SU-DHL-6 (cell line): ENCODE results near the gene SHISA9.

Experiments used
- H2AFZ ChIP-seq: fragments of 200-600 bp; sonication (generic); 2 replicates; pipeline ENCODE4 v1.6.1; 2014; ENCODE audit warnings: low read depth, mild to moderate bottlenecking, moderate library complexity, mixed read lengths, antibody characterized with exemption, low read length; ENCODE audit not compliant: severe bottlenecking
- H3F3A ChIP-seq: fragments of 200-600 bp; shearing (Covaris generic); 2 replicates; pipeline ENCODE4 v1.6.0; 2016; ENCODE audit warnings: antibody characterized with exemption, mild to moderate bottlenecking; ENCODE audit not compliant: insufficient read depth
- H3K27ac ChIP-seq: fragments of 200-600 bp; sonication (generic); 2 replicates; pipeline ENCODE4 v1.5.1; 2016; ENCODE audit warnings: low read depth, mild to moderate bottlenecking, low read length, moderate library complexity, mixed read lengths
- H3K27me3 ChIP-seq: fragments of 200-600 bp; sonication (generic), shearing (Covaris generic); 2 replicates; pipeline ENCODE4 v1.6.0; 2014; ENCODE audit warnings: mild to moderate bottlenecking, low read length
- H3K36me3 ChIP-seq: fragments of 200-600 bp; sonication (generic); 2 replicates; pipeline ENCODE4 v1.6.1; 2014; ENCODE audit warnings: mild to moderate bottlenecking, low read length, mixed read lengths
- H3K4me2 ChIP-seq: fragments of 300-600, 200-600 bp; shearing (Covaris generic), sonication (generic); 2 replicates; pipeline ENCODE4 v1.6.0; 2014; ENCODE audit warnings: low read length, low read depth, mild to moderate bottlenecking; ENCODE audit not compliant: poor library complexity, severe bottlenecking
- H3K4me3 ChIP-seq: fragments of 200-600 bp; sonication (generic); 2 replicates; pipeline ENCODE4 v1.5.1; 2014; ENCODE audit warnings: antibody characterized with exemption, low read length, mild to moderate bottlenecking, mixed read lengths; ENCODE audit not compliant: insufficient read depth, poor library complexity, severe bottlenecking
- H3K79me2 ChIP-seq: fragments of 200-600 bp; sonication (generic); 2 replicates; pipeline ENCODE4 v1.6.1; 2014; ENCODE audit warnings: mild to moderate bottlenecking, low read length, moderate library complexity; ENCODE audit not compliant: insufficient read depth
- H3K9ac ChIP-seq: fragments of 200-600 bp; sonication (generic); 2 replicates; pipeline ENCODE4 v1.7.0; 2014; ENCODE audit warnings: mild to moderate bottlenecking, low read length
- H3K9me2 ChIP-seq: fragments of 200-600 bp; sonication (generic); replicated peaks from 2 replicates; pipeline ENCODE4 v1.6.1; 2014; ENCODE audit warnings: low read length; ENCODE audit not compliant: insufficient read depth
- H3K9me3 ChIP-seq: fragments of 200-600 bp; sonication (generic); 2 replicates; pipeline ENCODE4 v1.6.1; 2014; ENCODE audit warnings: low read length, mixed read lengths; ENCODE audit not compliant: insufficient read depth
- H4K20me1 ChIP-seq: fragments of 200-600 bp; sonication (generic); 2 replicates; pipeline ENCODE4 v1.6.1; 2014; ENCODE audit warnings: low read depth, mild to moderate bottlenecking, antibody characterized with exemption, low read length, moderate library complexity, mixed read lengths
- CTCF ChIP-seq: fragments of 200-600 bp; sonication (generic); IDR thresholded peaks from one replicate; pipeline ENCODE4 v1.5.1; 2017; ENCODE audit warnings: antibody characterized with exemption, mild to moderate bottlenecking, low read length, moderate library complexity; ENCODE audit not compliant: insufficient read depth, poor library complexity, severe bottlenecking
- EZH2phosphoT487 ChIP-seq: fragments of 200-600 bp; sonication (generic), shearing (Covaris generic); conservative IDR thresholded peaks from 2 replicates; pipeline ENCODE4 v1.6.1; 2018; ENCODE audit warnings: mild to moderate bottlenecking, antibody characterized with exemption, low read length, moderate library complexity, mixed read lengths

SHISA9 gene

DNA sequence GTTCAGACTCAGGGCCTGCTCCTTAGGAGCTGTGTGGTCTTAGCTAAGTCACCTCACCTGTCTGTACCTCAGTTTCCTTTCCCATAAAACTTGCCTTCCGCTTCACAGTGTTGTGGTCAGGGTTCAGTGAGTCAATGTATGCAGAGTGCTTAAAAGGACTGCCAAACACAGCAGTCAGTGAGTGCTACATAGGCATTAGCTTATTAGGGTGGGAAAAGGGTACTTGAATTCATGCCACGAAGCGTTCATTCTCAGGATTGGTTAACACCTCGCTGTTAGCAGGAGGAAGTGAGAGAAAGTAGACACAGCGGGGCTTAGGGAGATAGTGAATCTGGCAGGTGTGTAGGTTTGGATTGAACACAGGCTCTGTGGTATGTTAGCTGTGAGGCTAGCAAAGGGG is 155.2 kb downstream of the SHISA9 start:
- Histone ChIP-seq H3K36me3 (no peaks in the 10 kb centered on the region), H3K79me2 (no peaks in the 10 kb centered on the region), H3F3A (no peaks in the 10 kb centered on the region), H3K27me3 (no peaks in the 10 kb centered on the region), H3K9me3 (no peaks in the 10 kb centered on the region), H3K27ac (no peak overlapping the region), H4K20me1 (no peaks in the 10 kb centered on the region), H3K9me2 (no peaks in the 10 kb centered on the region), H3K4me3 (no peak overlapping the region), H3K4me2 (no peak overlapping the region), H3K9ac (no peak overlapping the region), H2AFZ (no peak overlapping the region)
- TF ChIP-seq CTCF (no peak), EZH2phosphoT487 (no peak)

GRCh38 chr16:13060932-13061331 is 159.5 kb downstream of the SHISA9 start:
- no peak overlapping the region for H3K4me3 ChIP-seq
- no peaks in the 10 kb centered on the region for H3K36me3 ChIP-seq
- H4K20me1 ChIP-seq: no peaks in the 10 kb centered on the region
- H3F3A ChIP-seq: no peaks in the 10 kb centered on the region
- no peak overlapping the region for H3K4me2 ChIP-seq
- H3K9me2 ChIP-seq: no peaks in the 10 kb centered on the region
- H3K27ac ChIP-seq: no peak overlapping the region
- H3K9ac ChIP-seq: no peak overlapping the region
- H2AFZ ChIP-seq: no peak overlapping the region
- H3K79me2 ChIP-seq: no peaks in the 10 kb centered on the region
- H3K27me3 ChIP-seq: no peaks in the 10 kb centered on the region
- no peaks in the 10 kb centered on the region for H3K9me3 ChIP-seq
- TF ChIP-seq CTCF (no peak), EZH2phosphoT487 (no peak)

DNA sequence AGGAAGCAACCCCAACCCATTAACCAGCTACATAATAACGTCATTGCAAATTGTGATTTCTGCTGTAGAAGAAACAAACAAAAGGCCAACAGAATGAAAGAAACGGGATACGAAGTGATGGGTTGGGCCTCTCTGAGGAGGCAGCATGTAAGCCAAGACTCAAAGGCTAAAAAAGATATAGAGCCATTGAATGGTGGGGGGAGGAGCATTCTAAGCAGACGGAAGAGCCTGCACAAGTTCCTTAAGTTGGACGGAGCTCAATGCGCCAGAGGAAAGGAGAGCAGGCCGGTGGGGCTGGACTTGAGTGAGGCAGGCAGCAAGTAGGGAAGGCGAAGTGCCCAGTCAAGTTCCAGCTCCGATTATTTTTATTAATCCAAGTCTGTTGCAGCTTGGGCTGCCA is 160.3 kb downstream of the SHISA9 start:
- no peaks in the 10 kb centered on the region for H3K9me2 ChIP-seq
- TF ChIP-seq EZH2phosphoT487 (no peak), CTCF (no peak)
- H3K9ac ChIP-seq: no peak overlapping the region
- H3K27me3 ChIP-seq: no peaks in the 10 kb centered on the region
- H3F3A ChIP-seq: no peaks in the 10 kb centered on the region
- H4K20me1 ChIP-seq: no peaks in the 10 kb centered on the region
- no peak overlapping the region for H2AFZ ChIP-seq
- no peak overlapping the region for H3K27ac ChIP-seq
- no peaks in the 10 kb centered on the region for H3K79me2 ChIP-seq
- H3K4me2 ChIP-seq: no peak overlapping the region
- no peak overlapping the region for H3K4me3 ChIP-seq
- H3K9me3 ChIP-seq: no peaks in the 10 kb centered on the region
- no peaks in the 10 kb centered on the region for H3K36me3 ChIP-seq

GRCh38 chr16:13062219-13062618 is 160.8 kb downstream of the SHISA9 start:
- H3K9ac ChIP-seq: no peak overlapping the region
- no peaks in the 10 kb centered on the region for H3K27me3 ChIP-seq

More at GRCh38 chr16:13062219-13062618, 160.8 kb downstream of the SHISA9 start:
- H3K9me2 ChIP-seq: no peaks in the 10 kb centered on the region
- H3K27ac ChIP-seq: no peak overlapping the region
- H3K4me2 ChIP-seq: no peak overlapping the region
- no peaks in the 10 kb centered on the region for H3K79me2 ChIP-seq
- TF ChIP-seq CTCF: no peak
- no peak for TF ChIP-seq EZH2phosphoT487
- no peak overlapping the region for H2AFZ ChIP-seq
- no peaks in the 10 kb centered on the region for H3F3A ChIP-seq
- H3K4me3 ChIP-seq: no peak overlapping the region
- H4K20me1 ChIP-seq: no peaks in the 10 kb centered on the region
- no peaks in the 10 kb centered on the region for H3K9me3 ChIP-seq
- H3K36me3 ChIP-seq: no peaks in the 10 kb centered on the region
